NB4 (cell line): ENCODE measurements around the gene TRERF1.

ENCODE experiments used
- MYC ChIP-seq: IDR thresholded peaks from 2 replicates; pipeline ENCODE4 v1.6.1; 2011; ENCODE audit warnings: low read depth, low read length
- POLR2A ChIP-seq: IDR thresholded peaks from 2 replicates; pipeline ENCODE4 v1.6.1; 2011; ENCODE audit warnings: mild to moderate bottlenecking; ENCODE audit not compliant: insufficient read length; ENCODE audit errors: extremely low read depth
- TF ChIP-seq, protein P1 (sequence below): IDR thresholded peaks from one replicate; pipeline ENCODE4 v1.5.1; 2012; ENCODE audit warnings: low read depth, low read length
- TF ChIP-seq, protein P2 (sequence below): IDR thresholded peaks from 2 replicates; pipeline ENCODE4 v1.6.1; 2011; ENCODE audit warnings: low read depth, low read length

DNA sequence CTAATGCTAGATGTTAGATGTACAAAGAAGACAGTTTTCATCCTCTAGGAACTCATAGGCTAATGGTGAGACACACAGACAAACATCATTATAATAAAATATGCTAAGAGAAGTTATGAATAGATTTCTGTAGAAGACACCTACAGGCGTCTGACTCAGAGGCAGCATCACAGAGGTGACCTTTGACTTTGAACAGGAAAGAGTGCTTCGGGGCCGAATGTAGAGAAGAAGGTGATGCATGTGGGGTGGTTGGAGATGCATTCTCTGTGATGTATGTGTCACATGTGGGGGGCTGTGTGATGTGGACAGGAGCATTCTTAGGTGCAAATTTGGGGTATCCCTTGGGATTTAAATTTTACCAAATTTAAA, 271.8 kb downstream of the TRERF1 start:
- TF ChIP-seq, protein P1, sequence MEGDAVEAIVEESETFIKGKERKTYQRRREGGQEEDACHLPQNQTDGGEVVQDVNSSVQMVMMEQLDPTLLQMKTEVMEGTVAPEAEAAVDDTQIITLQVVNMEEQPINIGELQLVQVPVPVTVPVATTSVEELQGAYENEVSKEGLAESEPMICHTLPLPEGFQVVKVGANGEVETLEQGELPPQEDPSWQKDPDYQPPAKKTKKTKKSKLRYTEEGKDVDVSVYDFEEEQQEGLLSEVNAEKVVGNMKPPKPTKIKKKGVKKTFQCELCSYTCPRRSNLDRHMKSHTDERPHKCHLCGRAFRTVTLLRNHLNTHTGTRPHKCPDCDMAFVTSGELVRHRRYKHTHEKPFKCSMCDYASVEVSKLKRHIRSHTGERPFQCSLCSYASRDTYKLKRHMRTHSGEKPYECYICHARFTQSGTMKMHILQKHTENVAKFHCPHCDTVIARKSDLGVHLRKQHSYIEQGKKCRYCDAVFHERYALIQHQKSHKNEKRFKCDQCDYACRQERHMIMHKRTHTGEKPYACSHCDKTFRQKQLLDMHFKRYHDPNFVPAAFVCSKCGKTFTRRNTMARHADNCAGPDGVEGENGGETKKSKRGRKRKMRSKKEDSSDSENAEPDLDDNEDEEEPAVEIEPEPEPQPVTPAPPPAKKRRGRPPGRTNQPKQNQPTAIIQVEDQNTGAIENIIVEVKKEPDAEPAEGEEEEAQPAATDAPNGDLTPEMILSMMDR: no peak
- TF ChIP-seq, protein P2, sequence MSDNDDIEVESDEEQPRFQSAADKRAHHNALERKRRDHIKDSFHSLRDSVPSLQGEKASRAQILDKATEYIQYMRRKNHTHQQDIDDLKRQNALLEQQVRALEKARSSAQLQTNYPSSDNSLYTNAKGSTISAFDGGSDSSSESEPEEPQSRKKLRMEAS: no peak
- no peak for TF ChIP-seq POLR2A
- TF ChIP-seq MYC: no peak
